ENCODE results near the gene VSIR.

Gene VSIR

GRCh38 chr10:71751515-71752224 is 21.6 kb downstream of the VSIR start:
- no peak overlapping the region for H2AFZ ChIP-seq (ENCODE audit: low read depth, low read length, severe bottlenecking)
- no peaks in the 10 kb centered on the region for H3K79me2 ChIP-seq (ENCODE audit: insufficient read depth, low read length)
- H3K4me2 ChIP-seq (ENCODE audit: low read depth, low read length, poor library complexity, severe bottlenecking) = no peak overlapping the region
- no peaks in the 10 kb centered on the region for H4K20me1 ChIP-seq (ENCODE audit: low read depth, low read length)
- H3F3A ChIP-seq (ENCODE audit: insufficient read depth) = no peaks in the 10 kb centered on the region
- H3K36me3 ChIP-seq (ENCODE audit: low read length) = no peaks in the 10 kb centered on the region
- no peaks in the 10 kb centered on the region for H3K9me3 ChIP-seq (ENCODE audit: insufficient read depth, low read length)
- no peaks in the 10 kb centered on the region for H3K27me3 ChIP-seq (ENCODE audit: low read length)
- no peak overlapping the region for H3K9ac ChIP-seq (ENCODE audit: low read length)
- H3K4me3 ChIP-seq (ENCODE audit: insufficient read depth, low read length, poor library complexity, severe bottlenecking) = no peak overlapping the region
- no peak for TF ChIP-seq EZH2phosphoT487 (conservative IDR thresholded peaks at IDR 0.05; ENCODE audit: low read length)
- no peak for TF ChIP-seq CTCF (IDR thresholded peaks at IDR 0.05; ENCODE audit: insufficient read depth, low read length, poor library complexity, severe bottlenecking)
- no peak overlapping the region for H3K27ac ChIP-seq (ENCODE audit: low read depth, low read length)
- H3K9me2 ChIP-seq (replicated peaks; ENCODE audit: insufficient read depth, low read length) = no peaks in the 10 kb centered on the region

GRCh38 chr10:71750986-71751385 is 22.3 kb downstream of the VSIR start:
- H3K9me3 ChIP-seq (ENCODE audit: insufficient read depth, low read length) = no peaks in the 10 kb centered on the region
- H3F3A ChIP-seq (ENCODE audit: insufficient read depth) = no peaks in the 10 kb centered on the region
- no peak overlapping the region for H2AFZ ChIP-seq (ENCODE audit: low read depth, low read length, severe bottlenecking)
- no peak overlapping the region for H3K9ac ChIP-seq (ENCODE audit: low read length)
- H3K4me3 ChIP-seq (ENCODE audit: insufficient read depth, low read length, poor library complexity, severe bottlenecking) = no peak overlapping the region
- no peak overlapping the region for H3K4me2 ChIP-seq (ENCODE audit: low read depth, low read length, poor library complexity, severe bottlenecking)
- no peaks in the 10 kb centered on the region for H3K36me3 ChIP-seq (ENCODE audit: low read length)
- H4K20me1 ChIP-seq (ENCODE audit: low read depth, low read length) = no peaks in the 10 kb centered on the region
- no peak overlapping the region for H3K27ac ChIP-seq (ENCODE audit: low read depth, low read length)
- no peaks in the 10 kb centered on the region for H3K79me2 ChIP-seq (ENCODE audit: insufficient read depth, low read length)
- no peaks in the 10 kb centered on the region for H3K27me3 ChIP-seq (ENCODE audit: low read length)
- no peaks in the 10 kb centered on the region for H3K9me2 ChIP-seq (replicated peaks; ENCODE audit: insufficient read depth, low read length)
- TF ChIP-seq EZH2phosphoT487 (conservative IDR thresholded peaks at IDR 0.05; ENCODE audit: low read length) (no peak), CTCF (IDR thresholded peaks at IDR 0.05; ENCODE audit: insufficient read depth, low read length, poor library complexity, severe bottlenecking) (no peak)

GRCh38 chr10:71750124-71750841 is 23.0 kb downstream of the VSIR start:
- H3K27me3 ChIP-seq (ENCODE audit: low read length) = no peaks in the 10 kb centered on the region
- H4K20me1 ChIP-seq (ENCODE audit: low read depth, low read length) = no peaks in the 10 kb centered on the region
- H3K9me2 ChIP-seq (replicated peaks; ENCODE audit: insufficient read depth, low read length) = no peaks in the 10 kb centered on the region
- TF ChIP-seq CTCF (IDR thresholded peaks at IDR 0.05; ENCODE audit: insufficient read depth, low read length, poor library complexity, severe bottlenecking) (no peak), EZH2phosphoT487 (conservative IDR thresholded peaks at IDR 0.05; ENCODE audit: low read length) (no peak)
- no peak overlapping the region for H2AFZ ChIP-seq (ENCODE audit: low read depth, low read length, severe bottlenecking)
- no peak overlapping the region for H3K4me3 ChIP-seq (ENCODE audit: insufficient read depth, low read length, poor library complexity, severe bottlenecking)
- no peak overlapping the region for H3K9ac ChIP-seq (ENCODE audit: low read length)
- H3K9me3 ChIP-seq (ENCODE audit: insufficient read depth, low read length) = no peaks in the 10 kb centered on the region
- H3K4me2 ChIP-seq (ENCODE audit: low read depth, low read length, poor library complexity, severe bottlenecking) = no peak overlapping the region
- no peaks in the 10 kb centered on the region for H3F3A ChIP-seq (ENCODE audit: insufficient read depth)
- no peak overlapping the region for H3K27ac ChIP-seq (ENCODE audit: low read depth, low read length)
- H3K79me2 ChIP-seq (ENCODE audit: insufficient read depth, low read length) = no peaks in the 10 kb centered on the region
- no peaks in the 10 kb centered on the region for H3K36me3 ChIP-seq (ENCODE audit: low read length)
